ENCODE data around the gene SLC6A7.

The SLC6A7 gene

DNA sequence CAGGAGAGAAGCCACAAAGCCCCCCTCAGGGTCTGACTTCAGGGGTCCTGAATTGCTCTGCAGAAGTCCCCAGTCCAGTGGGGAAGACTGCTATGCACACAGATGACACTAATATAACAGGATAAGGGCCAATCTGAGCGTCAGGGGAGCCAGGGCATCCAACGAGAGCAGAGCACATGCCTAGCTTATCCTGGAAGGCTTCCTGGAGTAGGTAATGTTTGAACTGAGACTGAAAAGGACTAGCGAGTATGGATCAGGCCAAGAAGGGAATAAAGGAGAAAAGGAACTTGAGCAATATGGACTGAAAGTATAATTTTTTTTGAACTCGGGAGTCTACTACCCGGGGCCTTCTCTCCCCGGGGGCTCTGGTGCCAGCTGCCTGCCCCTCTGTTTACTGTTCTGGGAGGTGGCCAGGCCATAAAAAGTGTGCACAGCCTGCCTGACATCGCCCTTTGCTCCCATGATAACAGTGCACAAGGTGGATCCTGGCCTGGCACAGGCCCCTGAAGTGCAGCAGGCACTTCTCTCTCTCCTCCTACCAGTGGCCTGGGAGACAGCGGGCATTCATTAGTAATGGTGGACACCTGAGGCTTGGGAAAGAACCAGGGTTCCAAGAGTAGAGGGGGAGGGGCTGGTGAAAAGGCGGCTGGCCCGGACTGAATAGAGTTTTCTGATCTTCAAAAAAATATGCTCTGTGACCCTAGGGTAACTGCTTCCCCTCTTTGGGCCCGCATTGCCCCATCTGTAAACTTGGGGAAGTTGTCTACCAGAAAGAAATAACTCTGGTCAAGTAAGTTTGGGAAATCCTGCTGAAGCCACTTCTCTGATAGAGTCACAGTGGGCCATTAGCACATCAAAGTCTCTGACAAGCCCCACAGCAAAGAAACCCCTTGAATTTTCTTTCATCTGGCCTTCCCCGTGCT is 4.6 kb upstream of the SLC6A7 start:
- no peak for DNase-seq
- H3K27me3 ChIP-seq (ENCODE audit: insufficient read depth, low read depth, severe bottlenecking) = no peaks in the 10 kb centered on the region
- no peak overlapping the region for H3K27ac ChIP-seq

DNA sequence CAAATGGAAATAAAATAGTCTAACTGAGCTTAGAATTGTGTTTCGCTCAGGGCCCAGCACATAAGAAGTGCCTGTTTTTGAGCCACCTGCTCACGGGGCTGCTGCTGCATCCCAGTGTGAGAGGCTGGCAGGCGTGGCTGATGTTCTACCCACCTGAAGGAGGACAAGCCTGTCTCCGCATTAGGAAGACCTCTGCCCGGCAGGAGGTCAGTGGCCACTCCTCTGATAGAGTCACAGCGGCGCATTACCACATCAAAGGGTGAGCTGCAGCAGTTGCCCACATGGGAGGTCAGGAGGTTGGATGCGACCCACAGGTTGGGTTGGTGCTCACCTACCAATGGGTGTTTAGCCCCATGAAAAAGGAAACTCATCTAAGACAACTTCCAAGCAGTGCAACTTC is 3.7 kb upstream of the SLC6A7 start:
- Histone ChIP-seq H3K4me3 (ENCODE audit: low read depth, low read length) (no peak overlapping the region), H3K36me3 (no peaks in the 10 kb centered on the region), H3K9me3 (ENCODE audit: severe bottlenecking) (no peaks in the 10 kb centered on the region), H3K27me3 (ENCODE audit: insufficient read depth, low read depth, severe bottlenecking) (no peaks in the 10 kb centered on the region), H3K27ac (no peak overlapping the region)
- no peak for DNase-seq
- TF ChIP-seq CTCF (IDR thresholded peaks at IDR 0.05; ENCODE audit: low read depth, low read length) = no peak

More for the DNA sequence above, 4.6 kb upstream of the SLC6A7 start:
- TF ChIP-seq CTCF (IDR thresholded peaks at IDR 0.05; ENCODE audit: low read depth, low read length) = no peak
- H3K9me3 ChIP-seq (ENCODE audit: severe bottlenecking) = no peaks in the 10 kb centered on the region
- H3K4me3 ChIP-seq (ENCODE audit: low read depth, low read length) = no peak overlapping the region
- no peaks in the 10 kb centered on the region for H3K36me3 ChIP-seq

DNA sequence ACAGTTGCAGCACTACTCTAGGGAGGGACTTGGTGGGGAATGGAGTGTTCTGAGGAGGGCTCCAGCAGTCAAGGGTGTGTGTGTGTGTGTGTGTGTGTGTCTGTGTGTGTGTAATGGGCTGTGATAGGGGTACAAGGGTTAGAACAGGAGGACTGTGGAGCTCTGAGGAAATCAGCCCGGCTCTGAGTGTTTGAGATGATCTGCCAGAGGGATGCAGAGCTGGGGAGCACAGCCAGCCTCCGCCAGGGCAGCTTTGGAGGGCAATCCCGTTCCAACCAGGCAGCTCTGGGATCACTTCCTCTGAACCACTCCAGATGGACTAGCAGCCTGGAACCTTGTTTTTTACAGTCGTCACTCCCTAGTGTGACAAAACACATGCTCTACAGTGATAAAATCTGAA is 3.0 kb upstream of the SLC6A7 start:
- no peak overlapping the region for H3K27ac ChIP-seq
- no peaks in the 10 kb centered on the region for H3K27me3 ChIP-seq (ENCODE audit: insufficient read depth, low read depth, severe bottlenecking)
- no peaks in the 10 kb centered on the region for H3K36me3 ChIP-seq
- DNase-seq = no peak
- no peaks in the 10 kb centered on the region for H3K9me3 ChIP-seq (ENCODE audit: severe bottlenecking)
- TF ChIP-seq CTCF (IDR thresholded peaks at IDR 0.05; ENCODE audit: low read depth, low read length) = no peak
- H3K4me3 ChIP-seq (ENCODE audit: low read depth, low read length) = no peak overlapping the region

DNA sequence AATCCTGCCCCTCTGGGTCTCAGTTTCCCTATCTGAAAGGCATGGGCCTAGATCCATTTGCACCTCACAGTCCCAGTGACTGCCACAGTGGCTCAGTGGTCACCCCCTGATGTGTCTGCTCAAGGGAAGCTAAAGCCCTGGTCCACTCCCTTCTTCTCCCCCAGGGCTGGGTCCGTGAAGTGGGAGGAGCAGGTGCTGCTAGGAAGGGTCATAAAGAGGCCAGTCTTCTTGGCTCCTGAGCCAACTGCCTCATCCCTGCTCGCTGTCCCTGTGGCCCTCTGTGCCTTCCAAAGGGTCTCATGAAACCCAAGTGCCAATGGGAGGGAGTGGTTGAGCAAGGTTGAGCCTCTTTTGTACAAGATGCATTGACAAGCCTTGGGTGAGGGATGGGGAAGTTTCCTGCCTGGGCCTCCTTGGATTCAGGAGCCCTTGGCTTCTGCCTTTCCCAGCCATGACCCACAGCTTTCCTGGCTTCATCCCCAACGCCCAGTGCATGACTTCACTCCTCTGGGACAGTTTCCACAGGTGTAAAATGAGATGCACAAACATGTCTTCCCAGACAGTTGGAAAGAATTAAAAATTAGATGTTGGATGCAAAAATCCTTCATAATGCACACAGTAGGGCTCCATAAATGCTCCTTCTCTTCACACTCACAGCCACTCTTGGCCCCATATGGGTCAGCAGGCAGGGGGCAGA is 1.6 kb upstream of the SLC6A7 start:
- H3K27me3 ChIP-seq (ENCODE audit: insufficient read depth, low read depth, severe bottlenecking) = no peaks in the 10 kb centered on the region
- DNase-seq = no peak
- H3K4me3 ChIP-seq (ENCODE audit: low read depth, low read length) = no peak overlapping the region
- no peak for TF ChIP-seq CTCF (IDR thresholded peaks at IDR 0.05; ENCODE audit: low read depth, low read length)
- no peaks in the 10 kb centered on the region for H3K36me3 ChIP-seq
- H3K27ac ChIP-seq = no peak overlapping the region
- no peaks in the 10 kb centered on the region for H3K9me3 ChIP-seq (ENCODE audit: severe bottlenecking)

DNA sequence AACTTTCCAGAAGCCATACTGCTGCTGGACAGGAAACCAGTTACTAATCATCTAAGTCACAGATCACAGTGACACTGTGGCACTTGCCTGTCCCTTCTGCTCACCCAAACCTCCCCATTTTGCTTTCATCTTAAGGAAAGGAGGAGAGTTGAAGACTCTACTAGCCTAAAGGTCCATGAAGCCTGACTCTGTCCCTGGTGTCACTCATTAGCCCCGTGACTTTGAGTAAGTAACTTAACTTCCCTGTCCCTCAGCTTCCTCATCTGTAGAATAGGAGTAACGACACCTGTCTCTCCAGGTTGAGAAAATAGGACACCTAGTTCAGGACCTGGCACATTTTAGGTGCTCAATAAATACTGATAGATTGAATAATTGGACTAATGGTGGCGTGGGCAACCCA is 536 bp upstream of the SLC6A7 start:
- TF ChIP-seq CTCF (IDR thresholded peaks at IDR 0.05; ENCODE audit: low read depth, low read length) = no peak
- Histone ChIP-seq H3K9me3 (ENCODE audit: severe bottlenecking) (no peaks in the 10 kb centered on the region), H3K27me3 (ENCODE audit: insufficient read depth, low read depth, severe bottlenecking) (no peaks in the 10 kb centered on the region), H3K36me3 (no peaks in the 10 kb centered on the region), H3K27ac (no peak overlapping the region), H3K4me3 (ENCODE audit: low read depth, low read length) (no peak overlapping the region)
- DNase-seq = no peak

Measured in WERI-Rb-1 (cell line).